SK-N-SH (cell line): ENCODE data around the gene MEF2B. TPM values are rescaled to one million over a fixed set of nuclear protein-coding genes. Genes with fewer than 3 reads are reported as not detected.

Experiments used
- CTCF ChIA-PET: fragments of 300-600, 350-600 bp; formaldehyde crosslinking; extraction: SDS; loops from one replicate; lab custom pipeline; 2021; lab: Yijun Ruan, JAX
- POLR2A ChIA-PET: fragments of 350-600 bp; sonication (Branson Sonifier 250); formaldehyde crosslinking; extraction: SDS; loops from one replicate; lab custom pipeline; 2020; ENCODE audit warnings: antibody characterized with exemption, inconsistent platforms; lab: Yijun Ruan, JAX
- DNase-seq: peaks from one replicate; pipeline ENCODE4 v3.0.0; 2012
- H2AFZ ChIP-seq: fragments of 200-600 bp; sonication (generic); 2 replicates; pipeline ENCODE4 v1.8.1; 2016; ENCODE audit warnings: antibody characterized with exemption, mild to moderate bottlenecking, low read depth
- H3F3A ChIP-seq: fragments of 200-600 bp; sonication (generic); replicated peaks from 2 replicates; pipeline ENCODE3; 2016; ENCODE audit warnings: antibody characterized with exemption, mild to moderate bottlenecking; ENCODE audit not compliant: insufficient read depth
- H3K27ac ChIP-seq, 2 experiments: fragments of 200-500 bp in 1 of 2; fragments of 200-600 bp in 1 of 2; sonication (Bioruptor generic) in 1 of 2; sonication (generic), shearing (Covaris generic) in 1 of 2; 2 replicates each; pipeline versions ENCODE4 v1.5.1 to v1.6.1; 2014 to 2016; ENCODE audit warnings: low read depth in 2 of 2, inconsistent platforms in 1 of 2, low read length in 1 of 2, mild to moderate bottlenecking in 1 of 2, mixed read lengths in 1 of 2
- H3K27me3 ChIP-seq: fragments of 200-600 bp; sonication (generic), shearing (Covaris generic); 2 replicates; pipeline ENCODE4 v1.6.1; 2016; ENCODE audit warnings: mixed run types; ENCODE audit not compliant: insufficient read depth
- H3K36me3 ChIP-seq, 2 experiments: fragments of 200-500 bp in 1 of 2; fragments of 200-600 bp in 1 of 2; sonication (Bioruptor generic) in 1 of 2; sonication (generic) in 1 of 2; replicated peaks in 1 of 2; 2 replicates each; pipeline versions ENCODE3 to v1.5.1; 2014 to 2016; ENCODE audit warnings: low read length in 1 of 2, mild to moderate bottlenecking in 1 of 2; ENCODE audit not compliant: insufficient read depth in 2 of 2, control insufficient read depth in 1 of 2
- H3K4me1 ChIP-seq, 2 experiments: fragments of 200-500 bp in 1 of 2; fragments of 200-600 bp in 1 of 2; sonication (Bioruptor generic) in 1 of 2; sonication (generic), shearing (Covaris generic) in 1 of 2; 2 replicates each; pipeline versions ENCODE4 v1.5.1 to v1.6.1; 2014 to 2016; ENCODE audit warnings: low read depth in 1 of 2, low read length in 1 of 2, mixed run types in 1 of 2; ENCODE audit not compliant: insufficient read depth in 2 of 2, control insufficient read depth in 1 of 2
- H3K4me2 ChIP-seq: fragments of 200-600 bp; sonication (generic), shearing (Covaris generic); 2 replicates; pipeline ENCODE4 v1.6.1; 2017; ENCODE audit warnings: mixed run types
- H3K4me3 ChIP-seq, 2 experiments: fragments of 200-500 bp in 1 of 2; fragments of 200-600 bp in 1 of 2; sonication (Bioruptor generic) in 1 of 2; sonication (generic), shearing (Covaris generic) in 1 of 2; 2 replicates each; pipeline versions ENCODE4 v1.5.1 to v1.8.1; 2014 to 2016; ENCODE audit warnings: low read depth in 2 of 2, inconsistent platforms in 1 of 2, low read length in 1 of 2, mild to moderate bottlenecking in 1 of 2, mixed read lengths in 1 of 2, moderate library complexity in 1 of 2
- H3K79me2 ChIP-seq: fragments of 200-600 bp; sonication (generic); 2 replicates; pipeline ENCODE4 v1.8.1; 2017; ENCODE audit warnings: mild to moderate bottlenecking; ENCODE audit not compliant: insufficient read depth
- H3K9ac ChIP-seq: fragments of 200-600 bp; sonication (generic); 2 replicates; pipeline ENCODE4 v1.6.1; 2017; ENCODE audit warnings: mixed run types
- H3K9me2 ChIP-seq: fragments of 200-600 bp; sonication (generic); 2 replicates; pipeline ENCODE4 v1.6.1; 2017; ENCODE audit warnings: mixed run types
- H3K9me3 ChIP-seq: fragments of 200-600 bp; sonication (generic); 2 replicates; pipeline ENCODE4 v1.6.1; 2017; ENCODE audit warnings: mixed run types, mild to moderate bottlenecking, moderate library complexity
- H4K20me1 ChIP-seq: fragments of 200-600 bp; sonication (generic); 2 replicates; pipeline ENCODE4 v1.6.1; 2017; ENCODE audit warnings: mild to moderate bottlenecking, mixed run types; ENCODE audit not compliant: insufficient read depth
- EP300 ChIP-seq, 2 experiments: IDR thresholded peaks; 2 replicates each; pipeline versions ENCODE4 v1.4.0 to v1.6.1; 2012; ENCODE audit warnings: borderline replicate concordance in 1 of 2, low read depth in 1 of 2, low read length in 1 of 2
- FOSL2 ChIP-seq: IDR thresholded peaks from 2 replicates; pipeline ENCODE4 v1.4.0; 2012; ENCODE audit warnings: low read depth, mild to moderate bottlenecking, moderate library complexity, borderline replicate concordance
- FOXM1 ChIP-seq: IDR thresholded peaks from 2 replicates; pipeline ENCODE4 v1.4.0; 2012; ENCODE audit warnings: low read depth, mild to moderate bottlenecking
- JUND ChIP-seq: IDR thresholded peaks from 2 replicates; pipeline ENCODE4 v1.4.0; 2012
- MEF2A ChIP-seq: IDR thresholded peaks from 2 replicates; pipeline ENCODE4 v1.4.0; 2012; ENCODE audit warnings: low read depth, borderline replicate concordance
- MXI1 ChIP-seq: IDR thresholded peaks from 2 replicates; pipeline ENCODE4 v1.6.1; 2012; ENCODE audit warnings: mild to moderate bottlenecking, low read depth, low read length, improper control_type of control experiment
- RAD21 ChIP-seq: IDR thresholded peaks from 2 replicates; pipeline ENCODE4 v1.6.1; 2012; ENCODE audit warnings: mild to moderate bottlenecking, low read length
- RXRA ChIP-seq: IDR thresholded peaks from 2 replicates; pipeline ENCODE4 v1.4.0; 2012; ENCODE audit warnings: low read depth, mild to moderate bottlenecking, borderline replicate concordance
- SMC3 ChIP-seq: IDR thresholded peaks from 2 replicates; pipeline ENCODE4 v1.6.1; 2012; ENCODE audit warnings: low read depth, low read length, improper control_type of control experiment
- TCF12 ChIP-seq: IDR thresholded peaks from 2 replicates; pipeline ENCODE4 v1.4.0; 2012
- WGBS: methylation state at CpG from one replicate; pipeline ENCODE4 v1.1.6; 2017; ENCODE audit warnings: low lambda C conversion rate; 5-methylcytosine and 5-hydroxymethylcytosine counted together
- polyA plus RNA-seq, 3 experiments: library from polyadenylated mRNA; depleted of rRNA; stranded (reverse); fragments of >200 nt; gene quantifications; 2 replicates each; pipeline ENCODE4 v1.2.3, GENCODE V29; 2012
- TF ChIP-seq, protein P1 (sequence below): IDR thresholded peaks from 2 replicates; pipeline ENCODE4 v1.6.1; 2012; ENCODE audit warnings: mild to moderate bottlenecking, low read depth, low read length, moderate library complexity
- TF ChIP-seq, protein P2 (sequence below): fragments of 200-600 bp; sonication (generic); IDR thresholded peaks from 2 replicates; pipeline ENCODE4 v1.6.1; 2017; ENCODE audit warnings: antibody characterized with exemption, mild to moderate bottlenecking, moderate library complexity

MEF2B gene
- polyA plus RNA-seq, 1 of the 3 experiments (the other 2 are of a cell fraction), result 1.0 TPM

DNA sequence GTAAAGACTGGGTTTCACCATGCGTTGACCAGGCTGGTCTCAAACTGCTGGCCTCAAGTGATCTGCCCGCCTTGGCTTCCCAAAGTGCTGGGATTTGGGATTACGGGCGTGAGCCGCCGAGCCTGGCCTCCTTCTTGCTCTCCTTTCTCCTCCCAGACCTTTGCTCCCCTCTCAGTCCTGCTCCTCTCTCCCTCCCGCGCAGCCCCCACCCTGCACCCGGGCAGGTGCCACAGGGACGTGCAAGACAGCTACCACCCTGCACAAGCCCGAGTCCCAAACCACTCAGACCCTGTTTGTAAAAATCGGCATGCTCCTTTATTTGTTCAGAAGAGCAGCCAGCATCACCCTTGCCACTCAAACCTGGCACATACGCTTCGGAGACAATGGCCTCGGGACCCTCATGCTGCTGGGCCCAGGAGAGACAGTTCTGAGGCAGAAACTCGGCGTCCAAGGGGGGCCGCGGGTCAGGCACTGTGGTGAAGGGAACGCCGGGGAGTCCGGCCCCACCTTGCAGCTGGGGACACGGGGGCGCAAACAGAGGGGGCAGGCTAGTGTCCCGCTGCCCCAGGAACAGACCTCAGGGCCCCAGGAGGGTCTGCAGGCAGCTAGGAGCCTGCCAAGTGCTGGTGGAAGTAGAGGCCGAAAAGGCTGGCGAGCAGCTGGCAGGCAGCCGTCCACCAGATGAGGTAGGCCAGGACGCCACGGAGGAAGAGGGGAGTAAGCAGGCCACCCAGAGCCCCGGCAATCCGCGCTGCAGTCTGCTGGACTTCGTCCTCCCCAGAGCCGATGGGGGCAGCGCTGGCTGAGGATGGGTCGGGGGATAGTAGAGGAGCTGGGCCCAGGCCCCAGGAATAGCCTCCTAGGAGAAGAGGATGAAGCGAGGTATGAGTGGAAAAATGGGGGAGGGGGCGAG is 50.5 kb downstream of the MEF2B start (continued):
- TF ChIP-seq, protein P1, sequence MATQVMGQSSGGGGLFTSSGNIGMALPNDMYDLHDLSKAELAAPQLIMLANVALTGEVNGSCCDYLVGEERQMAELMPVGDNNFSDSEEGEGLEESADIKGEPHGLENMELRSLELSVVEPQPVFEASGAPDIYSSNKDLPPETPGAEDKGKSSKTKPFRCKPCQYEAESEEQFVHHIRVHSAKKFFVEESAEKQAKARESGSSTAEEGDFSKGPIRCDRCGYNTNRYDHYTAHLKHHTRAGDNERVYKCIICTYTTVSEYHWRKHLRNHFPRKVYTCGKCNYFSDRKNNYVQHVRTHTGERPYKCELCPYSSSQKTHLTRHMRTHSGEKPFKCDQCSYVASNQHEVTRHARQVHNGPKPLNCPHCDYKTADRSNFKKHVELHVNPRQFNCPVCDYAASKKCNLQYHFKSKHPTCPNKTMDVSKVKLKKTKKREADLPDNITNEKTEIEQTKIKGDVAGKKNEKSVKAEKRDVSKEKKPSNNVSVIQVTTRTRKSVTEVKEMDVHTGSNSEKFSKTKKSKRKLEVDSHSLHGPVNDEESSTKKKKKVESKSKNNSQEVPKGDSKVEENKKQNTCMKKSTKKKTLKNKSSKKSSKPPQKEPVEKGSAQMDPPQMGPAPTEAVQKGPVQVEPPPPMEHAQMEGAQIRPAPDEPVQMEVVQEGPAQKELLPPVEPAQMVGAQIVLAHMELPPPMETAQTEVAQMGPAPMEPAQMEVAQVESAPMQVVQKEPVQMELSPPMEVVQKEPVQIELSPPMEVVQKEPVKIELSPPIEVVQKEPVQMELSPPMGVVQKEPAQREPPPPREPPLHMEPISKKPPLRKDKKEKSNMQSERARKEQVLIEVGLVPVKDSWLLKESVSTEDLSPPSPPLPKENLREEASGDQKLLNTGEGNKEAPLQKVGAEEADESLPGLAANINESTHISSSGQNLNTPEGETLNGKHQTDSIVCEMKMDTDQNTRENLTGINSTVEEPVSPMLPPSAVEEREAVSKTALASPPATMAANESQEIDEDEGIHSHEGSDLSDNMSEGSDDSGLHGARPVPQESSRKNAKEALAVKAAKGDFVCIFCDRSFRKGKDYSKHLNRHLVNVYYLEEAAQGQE, result no peak
- TF ChIP-seq, all 33 proteins: peak for 0

DNA sequence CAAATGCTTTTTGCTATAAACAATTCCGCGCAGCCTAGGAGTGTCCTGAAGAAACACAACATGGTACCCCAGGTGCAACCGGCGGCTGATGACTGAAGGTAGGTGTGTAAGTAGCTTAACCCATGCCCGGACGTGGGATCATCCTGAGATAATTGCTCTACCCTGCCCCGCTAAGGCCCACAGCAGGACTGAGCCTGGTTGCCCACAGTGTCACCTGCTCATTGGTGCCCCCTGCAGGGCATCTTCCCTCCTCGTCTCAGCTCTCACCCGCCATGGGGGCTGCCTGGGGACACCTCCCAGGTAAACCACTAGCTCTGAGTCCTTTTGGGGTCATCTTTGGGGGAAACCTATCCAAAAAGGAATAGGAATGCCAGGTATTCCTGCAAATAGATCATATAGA is 54.1 kb downstream of the MEF2B start:
- H3K4me3 ChIP-seq, result no peak overlapping the region; a peak in 1 of 4 replicates
- H3K4me2 ChIP-seq, result no peak overlapping the region
- ChIA-PET POLR2A (no interaction called here), CTCF (interaction anchor here (0.5 to 2.0 kb wide), 16 partner anchors 10 to 1143 kb away, joined by 3 to 13 read pairs (median 4); no protein-coding TSS in a partner anchor)
- H3K36me3 ChIP-seq, result no peaks in the 10 kb centered on the region
- peak; percentile 72 for DNase-seq
- H3K9me2 ChIP-seq, result no peaks in the 10 kb centered on the region
- no peaks in the 10 kb centered on the region for H3K9me3 ChIP-seq
- no peak overlapping the region for H3K9ac ChIP-seq
- H3F3A ChIP-seq, result no peaks in the 10 kb centered on the region
- TF ChIP-seq SMC3 (peak; percentile 30), FOXM1 (no peak)
- TF ChIP-seq, protein P2, sequence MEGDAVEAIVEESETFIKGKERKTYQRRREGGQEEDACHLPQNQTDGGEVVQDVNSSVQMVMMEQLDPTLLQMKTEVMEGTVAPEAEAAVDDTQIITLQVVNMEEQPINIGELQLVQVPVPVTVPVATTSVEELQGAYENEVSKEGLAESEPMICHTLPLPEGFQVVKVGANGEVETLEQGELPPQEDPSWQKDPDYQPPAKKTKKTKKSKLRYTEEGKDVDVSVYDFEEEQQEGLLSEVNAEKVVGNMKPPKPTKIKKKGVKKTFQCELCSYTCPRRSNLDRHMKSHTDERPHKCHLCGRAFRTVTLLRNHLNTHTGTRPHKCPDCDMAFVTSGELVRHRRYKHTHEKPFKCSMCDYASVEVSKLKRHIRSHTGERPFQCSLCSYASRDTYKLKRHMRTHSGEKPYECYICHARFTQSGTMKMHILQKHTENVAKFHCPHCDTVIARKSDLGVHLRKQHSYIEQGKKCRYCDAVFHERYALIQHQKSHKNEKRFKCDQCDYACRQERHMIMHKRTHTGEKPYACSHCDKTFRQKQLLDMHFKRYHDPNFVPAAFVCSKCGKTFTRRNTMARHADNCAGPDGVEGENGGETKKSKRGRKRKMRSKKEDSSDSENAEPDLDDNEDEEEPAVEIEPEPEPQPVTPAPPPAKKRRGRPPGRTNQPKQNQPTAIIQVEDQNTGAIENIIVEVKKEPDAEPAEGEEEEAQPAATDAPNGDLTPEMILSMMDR, result peak; percentile 60
- TF ChIP-seq, all 33 proteins: peak for 2
- Histone ChIP-seq H3K27me3 (no peaks in the 10 kb centered on the region), H2AFZ (no peak overlapping the region), H4K20me1 (no peaks in the 10 kb centered on the region), H3K79me2 (no peaks in the 10 kb centered on the region), H3K4me1 (no peaks in the 10 kb centered on the region; a peak in 1 of 4 replicates), H3K27ac (no peak overlapping the region)
- WGBS, result 85% methylated on average over 5 of the region's 9 CpGs

DNA sequence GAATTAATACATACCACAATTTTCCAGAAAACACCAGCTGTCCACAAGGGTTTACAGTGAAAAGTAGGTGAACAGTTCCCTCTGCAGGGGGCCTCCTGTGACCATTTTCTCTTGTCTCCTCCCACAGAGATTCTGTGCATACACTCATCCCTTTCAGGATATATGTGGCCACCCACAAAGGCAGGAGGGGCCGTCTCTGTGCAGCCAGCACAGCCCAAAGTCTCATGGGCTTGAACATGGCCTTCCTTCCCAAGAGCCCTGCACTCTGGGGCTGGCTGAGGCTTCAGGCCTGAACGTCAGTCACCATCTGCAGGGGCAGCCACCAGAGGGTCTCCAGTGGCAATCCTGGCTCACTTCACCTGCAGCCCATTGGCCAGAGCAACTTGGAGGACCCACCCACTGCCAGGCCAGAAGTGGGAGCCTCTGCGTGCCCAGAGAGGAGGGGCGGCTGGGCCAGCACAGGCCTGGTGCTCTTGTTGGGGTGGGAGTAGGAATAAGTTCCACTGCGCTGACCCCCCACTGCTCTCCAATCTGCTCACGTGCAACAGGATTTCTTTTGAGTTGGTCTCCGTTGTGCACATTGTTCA is 56.9 kb downstream of the MEF2B start:
- H2AFZ ChIP-seq, result no peak overlapping the region
- no peaks in the 10 kb centered on the region for H3K79me2 ChIP-seq
- H3K27ac ChIP-seq, result no peak overlapping the region
- no peaks in the 10 kb centered on the region for H3K9me2 ChIP-seq
- WGBS, result 73% methylated on average over 6 of the region's 7 CpGs
- H3K4me3 ChIP-seq, result no peak overlapping the region
- no peaks in the 10 kb centered on the region for H4K20me1 ChIP-seq
- H3K4me1 ChIP-seq, result no peaks in the 10 kb centered on the region; a peak in 1 of 4 replicates
- ChIA-PET POLR2A (no interaction called here), CTCF (interaction anchor here (0.6 to 0.9 kb wide), 2 partner anchors 9 to 57 kb away, joined by 3 read pairs; no protein-coding TSS in a partner anchor)
- H3K36me3 ChIP-seq, result no peaks in the 10 kb centered on the region
- TF ChIP-seq EP300 (IDR thresholded peaks at IDR 0.05; ENCODE audit: borderline replicate concordance in 1 of 2, low read depth in 1 of 2, low read length in 1 of 2) (no peak), MEF2A (no peak), MXI1 (no peak), FOSL2 (no peak), TCF12 (no peak), JUND (no peak), RXRA (no peak), SMC3 (no peak), RAD21 (peak; percentile 40)
- TF ChIP-seq, protein P2, result peak; percentile 27
- H3F3A ChIP-seq, result no peaks in the 10 kb centered on the region
- no peak overlapping the region for H3K9ac ChIP-seq
- peak; percentile 62 for DNase-seq
- no peaks in the 10 kb centered on the region for H3K27me3 ChIP-seq
- no peaks in the 10 kb centered on the region for H3K9me3 ChIP-seq
- H3K4me2 ChIP-seq, result no peak overlapping the region
